HG02588 (cell line): ENCODE results near the gene SOWAHA.
A peak's percentile ranks its signal among the peaks of the same experiment; 100 is the strongest.
"Not testable (repeated sequence)": the region's sequence is repeated elsewhere in the genome, so short reads cannot be mapped to it uniquely, and the experiment has no call there.

Experiments
- ATAC-seq: cut with Tn5 transposase; IDR thresholded peaks from one replicate; pipeline ENCODE4 v1.9.1; 2021; ENCODE audit warnings: mild to moderate bottlenecking, moderate library complexity; ENCODE audit not compliant: unreplicated experiment

Gene SOWAHA

GRCh38 chr5:132848270-132848669, 35.2 kb downstream of the SOWAHA start:
- ATAC-seq = no peak

DNA sequence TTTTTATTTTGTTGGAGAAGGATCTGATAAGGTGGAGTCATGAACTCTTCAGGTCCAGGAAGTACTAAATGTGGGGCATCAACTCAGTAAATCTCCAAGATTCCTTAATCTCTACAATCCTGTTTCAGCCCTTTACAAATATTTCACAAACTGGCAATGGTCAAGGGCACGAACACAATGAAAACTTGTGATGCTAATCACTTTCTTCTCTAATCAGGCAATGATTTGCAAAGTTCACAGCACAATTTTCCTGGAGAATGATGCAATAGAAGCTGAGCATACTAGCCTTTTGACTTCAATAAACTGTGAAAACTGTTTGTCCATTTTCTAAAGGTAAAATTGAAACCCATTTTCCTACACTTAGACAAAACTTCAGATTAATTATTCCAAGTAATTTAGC, 36.2 kb downstream of the SOWAHA start:
- ATAC-seq = no peak

GRCh38 chr5:132850066-132850465, 37.0 kb downstream of the SOWAHA start:
- ATAC-seq = no peak

- ATAC-seq = no peak
Observed at GRCh38 chr5:132853323-132853722, 40.2 kb downstream of the SOWAHA start.

DNA sequence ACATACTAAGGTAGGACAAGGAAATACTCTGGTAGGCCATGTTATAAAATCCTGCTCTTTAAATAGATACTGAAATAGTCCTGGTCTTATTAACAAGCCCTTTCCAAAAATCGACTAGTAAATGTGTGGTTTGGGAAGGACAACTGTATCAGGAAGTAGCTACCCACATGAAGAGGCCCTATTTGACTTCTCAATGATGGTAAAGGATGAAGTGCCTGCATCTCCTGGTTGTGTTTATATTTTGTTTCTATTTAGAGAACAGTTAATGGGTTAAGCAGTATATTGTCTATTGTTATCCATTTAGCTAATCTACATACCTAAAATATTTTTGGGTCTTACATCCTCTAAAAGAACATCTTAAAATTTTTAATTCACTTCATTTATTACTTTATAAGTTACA, 40.7 kb downstream of the SOWAHA start:
- ATAC-seq = no peak

GRCh38 chr5:132854301-132854700, 41.2 kb downstream of the SOWAHA start:
- no peak for ATAC-seq

DNA sequence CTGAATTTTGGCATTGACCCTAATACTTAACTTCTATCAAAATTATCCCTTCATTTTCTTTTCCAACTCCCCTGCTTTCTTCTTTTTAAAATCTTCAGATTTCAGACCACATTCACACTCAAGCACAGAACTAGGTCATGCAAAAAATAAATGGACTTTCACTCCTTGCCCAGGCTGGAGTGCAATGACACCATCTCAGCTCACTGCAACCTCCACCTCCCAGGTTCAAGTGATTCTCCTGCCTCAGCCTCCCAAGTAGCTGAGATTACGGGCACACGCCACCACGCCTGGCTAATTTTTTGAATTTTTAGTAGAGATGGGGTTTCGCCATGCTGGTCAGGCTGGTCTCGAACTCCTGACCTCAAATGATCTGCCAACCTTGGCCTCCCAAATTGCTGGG, 41.9 kb downstream of the SOWAHA start:
- not testable (repeated sequence) for ATAC-seq

GRCh38 chr5:132856011-132856410, 42.9 kb downstream of the SOWAHA start:
- no peak for ATAC-seq

- ATAC-seq = no peak
Observed at GRCh38 chr5:132859889-132860437, 46.9 kb downstream of the SOWAHA start.

DNA sequence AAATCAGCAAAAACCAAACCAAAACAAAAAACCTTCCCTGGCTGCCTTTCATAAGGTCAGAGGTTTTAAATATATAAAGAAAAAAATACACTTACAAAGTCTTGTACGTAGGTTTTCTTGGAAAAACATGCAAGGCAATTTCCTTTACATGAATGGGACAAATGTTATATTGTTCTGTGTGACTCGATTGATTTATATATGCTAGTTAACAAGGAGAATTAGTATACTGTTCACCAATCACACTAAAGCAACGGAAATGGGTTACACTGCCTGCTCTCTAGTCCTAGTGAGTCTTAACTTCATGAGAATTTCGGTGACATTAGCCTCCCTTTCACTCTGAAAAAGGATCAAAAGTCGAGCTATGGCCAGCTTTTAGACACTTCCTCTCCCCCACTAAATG, 47.6 kb downstream of the SOWAHA start:
- no peak for ATAC-seq

- ATAC-seq = peak; percentile 18
Observed at GRCh38 chr5:132865668-132866341, 52.7 kb downstream of the SOWAHA start.
